ENCODE data around the gene PHOSPHO1.
"Not testable (repeated sequence)": the region's sequence is repeated elsewhere in the genome, so short reads cannot be mapped to it uniquely, and the experiment has no call there.

Gene PHOSPHO1

GRCh38 chr17:49230636-49231562 is at the start of gene PHOSPHO1:
Gene PHOSPHO1, minus strand, starts transcription at chr17:49230787. Its CDS starts 4,096 bp downstream, at chr17:49226691.
- no peak for FAIRE-seq

- no peak for FAIRE-seq
These were observed 49.5 kb upstream of the PHOSPHO1 start for GRCh38 chr17:49280061-49280460.

- not testable (repeated sequence) for FAIRE-seq
These were observed 48.9 kb upstream of the PHOSPHO1 start for GRCh38 chr17:49279263-49280015.

- no peak for FAIRE-seq
These were observed 47.5 kb upstream of the PHOSPHO1 start for GRCh38 chr17:49278076-49278475.

- FAIRE-seq: no peak
These were observed 47.1 kb upstream of the PHOSPHO1 start for GRCh38 chr17:49277638-49278037.

- not testable (repeated sequence) for FAIRE-seq
These were observed 45.4 kb upstream of the PHOSPHO1 start for GRCh38 chr17:49275981-49276380.

GRCh38 chr17:49269356-49269755 is 38.8 kb upstream of the PHOSPHO1 start:
- no peak for FAIRE-seq

GRCh38 chr17:49267912-49268311 is 37.3 kb upstream of the PHOSPHO1 start:
- FAIRE-seq: no peak

GRCh38 chr17:49266233-49266632 is 35.6 kb upstream of the PHOSPHO1 start:
- FAIRE-seq: no peak

- FAIRE-seq: not testable (repeated sequence)
These were observed 31.0 kb upstream of the PHOSPHO1 start for GRCh38 chr17:49261540-49261939.

- no peak for FAIRE-seq
These were observed 30.3 kb upstream of the PHOSPHO1 start for GRCh38 chr17:49260817-49261291.

GRCh38 chr17:49260011-49260816 is 29.6 kb upstream of the PHOSPHO1 start:
- FAIRE-seq: no peak

- FAIRE-seq: no peak
These were observed 29.1 kb upstream of the PHOSPHO1 start for GRCh38 chr17:49259663-49260010.

GRCh38 chr17:49258394-49258793 is 27.8 kb upstream of the PHOSPHO1 start:
- no peak for FAIRE-seq

GRCh38 chr17:49255125-49255524 is 24.5 kb upstream of the PHOSPHO1 start:
- no peak for FAIRE-seq

GRCh38 chr17:49254066-49254465 is 23.5 kb upstream of the PHOSPHO1 start:
- no peak for FAIRE-seq

GRCh38 chr17:49252148-49252695 is 21.6 kb upstream of the PHOSPHO1 start:
- no peak for FAIRE-seq

GRCh38 chr17:49249890-49250522 is 19.4 kb upstream of the PHOSPHO1 start:
- FAIRE-seq: no peak

- FAIRE-seq: no peak
These were observed 18.8 kb upstream of the PHOSPHO1 start for GRCh38 chr17:49249292-49249794.

- FAIRE-seq: no peak
These were observed 17.4 kb upstream of the PHOSPHO1 start for GRCh38 chr17:49247944-49248343.

- no peak for FAIRE-seq
These were observed 14.3 kb upstream of the PHOSPHO1 start for GRCh38 chr17:49244839-49245238.

GRCh38 chr17:49242813-49243212 is 12.2 kb upstream of the PHOSPHO1 start:
- FAIRE-seq: no peak

Measured in colon (tissue), 2 donors.